ENCODE data around the gene PAQR8. TPM values are rescaled to one million over a fixed set of nuclear protein-coding genes. Genes with fewer than 3 reads are reported as not detected.

Gene PAQR8
- total and polyA plus RNA-seq, 2 of the 13 experiments (the other 11 are each of a cell fraction or from before 2014, with no cell fraction given): 37.7 to 50.7 TPM

DNA sequence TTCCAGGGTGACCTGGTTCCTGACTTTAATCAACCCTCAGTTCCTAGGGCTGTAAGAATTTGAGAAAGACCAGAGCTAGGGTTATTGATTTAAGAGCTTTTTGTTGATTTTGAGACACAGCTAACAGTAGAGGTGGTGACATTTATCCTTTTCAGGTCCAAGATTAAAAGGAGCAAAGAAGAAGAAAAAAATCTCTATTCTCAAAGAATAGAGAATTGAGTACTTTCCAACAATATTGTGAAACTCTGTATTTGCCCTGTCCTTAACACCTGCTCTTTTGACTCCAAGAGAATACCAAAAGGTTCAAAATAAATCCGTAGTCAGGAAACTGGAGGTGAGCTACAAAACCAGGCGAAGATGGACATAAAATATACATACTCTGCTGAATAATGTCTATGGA lies 7.3 kb downstream of the PAQR8 start (continued):
- TF ChIP-seq SOX13 (IDR thresholded peaks at IDR 0.05) (peak; percentile 46; the same call in 1 of the 2 replicates), SOX13 (CRISPR knock-in tag; conservative IDR thresholded peaks at IDR 0.05 in 1 of 2, IDR thresholded peaks at IDR 0.05 in 1 of 2) (peak in 1 of 2 experiments; percentile 94; a peak in 2 of 4 replicates), FOXM1 (CRISPR knock-in tag; IDR thresholded peaks at IDR 0.05) (no peak), EEA1 (CRISPR knock-in tag; IDR thresholded peaks at IDR 0.05; ENCODE audit: borderline replicate concordance) (no peak), ZFP1 (CRISPR knock-in tag; IDR thresholded peaks at IDR 0.05) (no peak), DPF2 (CRISPR knock-in tag; IDR thresholded peaks at IDR 0.05; ENCODE audit: borderline replicate concordance, low read depth) (no peak), STAT5B (CRISPR knock-in tag; IDR thresholded peaks at IDR 0.05) (no peak), ZNF749 (CRISPR knock-in tag; IDR thresholded peaks at IDR 0.05; ENCODE audit: borderline replicate concordance) (no peak), EZH2 (conservative IDR thresholded peaks at IDR 0.05; ENCODE audit: low read depth, low read length) (no peak), HNRNPLL (IDR thresholded peaks at IDR 0.05; ENCODE audit: low read depth, low read length, poor library complexity, severe bottlenecking) (no peak), TFAP4 (IDR thresholded peaks at IDR 0.05; ENCODE audit: borderline replicate concordance, low read depth) (0 out of 2 replicates have a peak, but pooled peaks have one; percentile 14), SNAPC5 (CRISPR knock-in tag; IDR thresholded peaks at IDR 0.05; ENCODE audit: borderline replicate concordance) (0 out of 2 replicates have a peak, but pooled peaks have one; percentile 35), ZC3H13 (CRISPR knock-in tag; IDR thresholded peaks at IDR 0.05) (no peak), ATM (IDR thresholded peaks at IDR 0.05; ENCODE audit: borderline replicate concordance) (no peak), MXD4 (CRISPR knock-in tag; IDR thresholded peaks at IDR 0.05) (no peak), HNF4A (CRISPR knock-in tag; IDR thresholded peaks at IDR 0.05) (peak; percentile 58), ZNF780A (CRISPR knock-in tag; IDR thresholded peaks at IDR 0.05) (no peak), CHD2 (IDR thresholded peaks at IDR 0.05; ENCODE audit: low read depth, low read length) (no peak), ZNF775 (CRISPR knock-in tag; IDR thresholded peaks at IDR 0.05; ENCODE audit: borderline replicate concordance) (no peak), ZNF34 (CRISPR knock-in tag; IDR thresholded peaks at IDR 0.05; ENCODE audit: borderline replicate concordance) (no peak), RBM39 (IDR thresholded peaks at IDR 0.05; ENCODE audit: low read depth, low read length, poor library complexity, severe bottlenecking) (no peak)
- TF ChIP-seq, protein P1, sequence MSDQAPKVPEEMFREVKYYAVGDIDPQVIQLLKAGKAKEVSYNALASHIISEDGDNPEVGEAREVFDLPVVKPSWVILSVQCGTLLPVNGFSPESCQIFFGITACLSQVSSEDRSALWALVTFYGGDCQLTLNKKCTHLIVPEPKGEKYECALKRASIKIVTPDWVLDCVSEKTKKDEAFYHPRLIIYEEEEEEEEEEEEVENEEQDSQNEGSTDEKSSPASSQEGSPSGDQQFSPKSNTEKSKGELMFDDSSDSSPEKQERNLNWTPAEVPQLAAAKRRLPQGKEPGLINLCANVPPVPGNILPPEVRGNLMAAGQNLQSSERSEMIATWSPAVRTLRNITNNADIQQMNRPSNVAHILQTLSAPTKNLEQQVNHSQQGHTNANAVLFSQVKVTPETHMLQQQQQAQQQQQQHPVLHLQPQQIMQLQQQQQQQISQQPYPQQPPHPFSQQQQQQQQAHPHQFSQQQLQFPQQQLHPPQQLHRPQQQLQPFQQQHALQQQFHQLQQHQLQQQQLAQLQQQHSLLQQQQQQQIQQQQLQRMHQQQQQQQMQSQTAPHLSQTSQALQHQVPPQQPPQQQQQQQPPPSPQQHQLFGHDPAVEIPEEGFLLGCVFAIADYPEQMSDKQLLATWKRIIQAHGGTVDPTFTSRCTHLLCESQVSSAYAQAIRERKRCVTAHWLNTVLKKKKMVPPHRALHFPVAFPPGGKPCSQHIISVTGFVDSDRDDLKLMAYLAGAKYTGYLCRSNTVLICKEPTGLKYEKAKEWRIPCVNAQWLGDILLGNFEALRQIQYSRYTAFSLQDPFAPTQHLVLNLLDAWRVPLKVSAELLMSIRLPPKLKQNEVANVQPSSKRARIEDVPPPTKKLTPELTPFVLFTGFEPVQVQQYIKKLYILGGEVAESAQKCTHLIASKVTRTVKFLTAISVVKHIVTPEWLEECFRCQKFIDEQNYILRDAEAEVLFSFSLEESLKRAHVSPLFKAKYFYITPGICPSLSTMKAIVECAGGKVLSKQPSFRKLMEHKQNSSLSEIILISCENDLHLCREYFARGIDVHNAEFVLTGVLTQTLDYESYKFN (CRISPR knock-in tag; conservative IDR thresholded peaks at IDR 0.05): peak; percentile 67
- TF ChIP-seq, protein P2, sequence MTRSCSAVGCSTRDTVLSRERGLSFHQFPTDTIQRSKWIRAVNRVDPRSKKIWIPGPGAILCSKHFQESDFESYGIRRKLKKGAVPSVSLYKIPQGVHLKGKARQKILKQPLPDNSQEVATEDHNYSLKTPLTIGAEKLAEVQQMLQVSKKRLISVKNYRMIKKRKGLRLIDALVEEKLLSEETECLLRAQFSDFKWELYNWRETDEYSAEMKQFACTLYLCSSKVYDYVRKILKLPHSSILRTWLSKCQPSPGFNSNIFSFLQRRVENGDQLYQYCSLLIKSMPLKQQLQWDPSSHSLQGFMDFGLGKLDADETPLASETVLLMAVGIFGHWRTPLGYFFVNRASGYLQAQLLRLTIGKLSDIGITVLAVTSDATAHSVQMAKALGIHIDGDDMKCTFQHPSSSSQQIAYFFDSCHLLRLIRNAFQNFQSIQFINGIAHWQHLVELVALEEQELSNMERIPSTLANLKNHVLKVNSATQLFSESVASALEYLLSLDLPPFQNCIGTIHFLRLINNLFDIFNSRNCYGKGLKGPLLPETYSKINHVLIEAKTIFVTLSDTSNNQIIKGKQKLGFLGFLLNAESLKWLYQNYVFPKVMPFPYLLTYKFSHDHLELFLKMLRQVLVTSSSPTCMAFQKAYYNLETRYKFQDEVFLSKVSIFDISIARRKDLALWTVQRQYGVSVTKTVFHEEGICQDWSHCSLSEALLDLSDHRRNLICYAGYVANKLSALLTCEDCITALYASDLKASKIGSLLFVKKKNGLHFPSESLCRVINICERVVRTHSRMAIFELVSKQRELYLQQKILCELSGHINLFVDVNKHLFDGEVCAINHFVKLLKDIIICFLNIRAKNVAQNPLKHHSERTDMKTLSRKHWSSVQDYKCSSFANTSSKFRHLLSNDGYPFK (CRISPR knock-in tag; IDR thresholded peaks at IDR 0.05; ENCODE audit: borderline replicate concordance): no peak
